ENCODE results near the gene PZP.

DNA sequence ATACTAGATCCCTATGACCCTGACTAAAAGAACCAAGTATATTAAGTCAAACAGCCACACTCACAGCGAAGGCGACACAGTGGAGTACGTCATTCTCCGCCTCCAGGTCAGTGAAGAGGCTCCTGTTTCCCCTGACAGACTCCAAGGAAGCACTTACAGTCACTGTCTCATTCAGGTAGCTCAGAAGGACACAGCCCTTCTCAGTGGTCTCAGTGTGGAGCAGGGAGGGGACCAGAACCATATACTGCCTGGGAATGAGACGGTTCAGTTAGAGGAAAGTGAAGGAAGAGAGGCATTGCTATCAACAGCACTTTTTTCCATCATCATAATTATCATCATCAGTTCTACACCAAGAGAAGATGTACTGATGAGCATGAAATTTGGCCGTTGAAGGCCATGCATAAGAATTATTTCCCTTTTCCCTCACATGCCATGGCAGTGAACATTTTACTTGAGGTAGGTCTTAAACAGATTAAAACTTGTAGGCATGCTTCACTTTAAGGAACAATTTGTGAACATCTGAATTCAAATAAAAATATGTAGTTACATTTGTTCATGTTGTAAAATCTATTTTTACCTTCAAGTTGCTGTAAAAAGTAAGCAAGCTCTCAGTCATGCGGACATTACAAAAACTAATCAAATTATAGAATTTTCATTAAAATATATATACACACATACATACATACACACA is 94.8 kb downstream of the PZP start:
- no peak for TF ChIP-seq POLR2A (IDR thresholded peaks at IDR 0.05)
- TF ChIP-seq, protein P1, sequence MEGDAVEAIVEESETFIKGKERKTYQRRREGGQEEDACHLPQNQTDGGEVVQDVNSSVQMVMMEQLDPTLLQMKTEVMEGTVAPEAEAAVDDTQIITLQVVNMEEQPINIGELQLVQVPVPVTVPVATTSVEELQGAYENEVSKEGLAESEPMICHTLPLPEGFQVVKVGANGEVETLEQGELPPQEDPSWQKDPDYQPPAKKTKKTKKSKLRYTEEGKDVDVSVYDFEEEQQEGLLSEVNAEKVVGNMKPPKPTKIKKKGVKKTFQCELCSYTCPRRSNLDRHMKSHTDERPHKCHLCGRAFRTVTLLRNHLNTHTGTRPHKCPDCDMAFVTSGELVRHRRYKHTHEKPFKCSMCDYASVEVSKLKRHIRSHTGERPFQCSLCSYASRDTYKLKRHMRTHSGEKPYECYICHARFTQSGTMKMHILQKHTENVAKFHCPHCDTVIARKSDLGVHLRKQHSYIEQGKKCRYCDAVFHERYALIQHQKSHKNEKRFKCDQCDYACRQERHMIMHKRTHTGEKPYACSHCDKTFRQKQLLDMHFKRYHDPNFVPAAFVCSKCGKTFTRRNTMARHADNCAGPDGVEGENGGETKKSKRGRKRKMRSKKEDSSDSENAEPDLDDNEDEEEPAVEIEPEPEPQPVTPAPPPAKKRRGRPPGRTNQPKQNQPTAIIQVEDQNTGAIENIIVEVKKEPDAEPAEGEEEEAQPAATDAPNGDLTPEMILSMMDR (IDR thresholded peaks at IDR 0.05), result no peak

Data from body of pancreas (tissue), 4 donors.